Endothelial cell of umbilical vein (primary cell): ENCODE results near the gene KIF6.

ENCODE experiments used
- CTCF ChIP-seq, 2 donors: IDR thresholded peaks; 1 replicate in 1 of 2; 2 replicates in 1 of 2; pipeline ENCODE4 v1.5.1; 2011; ENCODE audit warnings: low read length in 2 of 2, mild to moderate bottlenecking in 2 of 2, moderate library complexity in 2 of 2, control low read depth in 1 of 2, inconsistent platforms in 1 of 2, low read depth in 1 of 2; ENCODE audit not compliant: insufficient read depth in 1 of 2; ENCODE audit errors: extremely low read depth in 1 of 2
- EZH2 ChIP-seq: IDR thresholded peaks from 2 replicates; pipeline ENCODE4 v1.6.1; 2012; ENCODE audit warnings: borderline replicate concordance, low read depth, mild to moderate bottlenecking, moderate library complexity, low read length, inconsistent platforms; ENCODE audit not compliant: severe bottlenecking
- FOS ChIP-seq: IDR thresholded peaks from 2 replicates; pipeline ENCODE4 v1.6.1; 2011; ENCODE audit warnings: mild to moderate bottlenecking, low read length, moderate library complexity, borderline replicate concordance; ENCODE audit not compliant: insufficient read depth
- JUN ChIP-seq: IDR thresholded peaks from 2 replicates; pipeline ENCODE4 v1.6.1; 2011; ENCODE audit warnings: borderline replicate concordance, low read depth; ENCODE audit not compliant: insufficient read length, insufficient read depth
- MAX ChIP-seq: IDR thresholded peaks from 2 replicates; pipeline ENCODE4 v1.6.1; 2011; ENCODE audit not compliant: insufficient read depth, insufficient read length
- MYC ChIP-seq: IDR thresholded peaks from one replicate; pipeline ENCODE4 v1.6.1; 2011; ENCODE audit warnings: mild to moderate bottlenecking, low read depth, low read length
- POLR2A ChIP-seq: IDR thresholded peaks from 2 replicates; pipeline ENCODE4 v1.6.1; 2012; ENCODE audit warnings: low read depth, mild to moderate bottlenecking, control low read depth, low read length
- POLR2AphosphoS5 ChIP-seq: IDR thresholded peaks from 2 replicates; pipeline ENCODE4 v1.6.1; 2012; ENCODE audit warnings: low read depth, mild to moderate bottlenecking, control low read depth, low read length, moderate library complexity; ENCODE audit not compliant: insufficient read depth

GRCh38 chr6:39753725-39754045 lies 28.5 kb upstream of the KIF6 start:
- TF ChIP-seq EZH2 (no peak), POLR2A (no peak), CTCF (IDR thresholded peaks at IDR 0.05; ENCODE audit: extremely low read depth in 1 of 2, insufficient read depth in 1 of 2, low read depth in 1 of 2, low read length in 2 of 2) (no peak), POLR2AphosphoS5 (no peak), MYC (no peak), MAX (no peak), JUN (no peak), FOS (no peak)
